ENCODE data around the gene MYG1. TPM values are rescaled to one million over a fixed set of nuclear protein-coding genes. Genes with fewer than 3 reads are reported as not detected.
A peak's percentile ranks its signal among the peaks of the same experiment; 100 is the strongest.

MYG1 gene
- total RNA-seq, 4 donors from 2014 or later, result 38.2 to 54.6 (median 46.3) TPM

GRCh38 chr12:53254816-53255545, 44.5 kb upstream of the MYG1 start:
- peaks cover 9% of the 10 kb centered on the region for H3K36me3 ChIP-seq
- no peaks in the 10 kb centered on the region for H3K27me3 ChIP-seq
- no peak overlapping the region for H3K4me3 ChIP-seq
- no peaks in the 10 kb centered on the region for H3K9me3 ChIP-seq
- no peak for TF ChIP-seq POLR2A (IDR thresholded peaks at IDR 0.05)
- no peak for TF ChIP-seq EP300 (IDR thresholded peaks at IDR 0.05)
- TF ChIP-seq CTCF (IDR thresholded peaks at IDR 0.05), result no peak
- no peak for TF ChIP-seq POLR2AphosphoS5 (IDR thresholded peaks at IDR 0.05)
- H3K4me1 ChIP-seq, result peaks cover 44% of the 10 kb centered on the region
- WGBS, result 71% methylated on average over 1 of the region's 1 CpG
- DNase-seq (ENCODE audit: low spot score in 2 of 2), result no peak
- H3K27ac ChIP-seq, result peak overlapping the region; percentile 42

GRCh38 chr12:53255996-53256395, 43.5 kb upstream of the MYG1 start:
- 69% methylated on average over 3 of the region's 3 CpGs for WGBS

GRCh38 chr12:53258541-53259539, 40.7 kb upstream of the MYG1 start:
- Histone ChIP-seq H3K27ac (no peak overlapping the region), H3K4me1 (peaks cover 17% of the 10 kb centered on the region), H3K9me3 (no peaks in the 10 kb centered on the region), H3K4me3 (no peak overlapping the region), H3K36me3 (peaks cover 4% of the 10 kb centered on the region), H3K27me3 (no peaks in the 10 kb centered on the region)
- DNase-seq (ENCODE audit: low spot score in 2 of 2), result no peak
- TF ChIP-seq EP300 (IDR thresholded peaks at IDR 0.05) (no peak), POLR2A (IDR thresholded peaks at IDR 0.05) (no peak), POLR2AphosphoS5 (IDR thresholded peaks at IDR 0.05) (no peak), CTCF (IDR thresholded peaks at IDR 0.05) (no peak)
- 79% methylated on average over 7 of the region's 7 CpGs for WGBS

More at GRCh38 chr12:53255996-53256395, 43.5 kb upstream of the MYG1 start:
- TF ChIP-seq POLR2A (IDR thresholded peaks at IDR 0.05) (no peak), EP300 (IDR thresholded peaks at IDR 0.05) (no peak), POLR2AphosphoS5 (IDR thresholded peaks at IDR 0.05) (no peak), CTCF (IDR thresholded peaks at IDR 0.05) (no peak)
- Histone ChIP-seq H3K4me1 (peaks cover 39% of the 10 kb centered on the region), H3K27me3 (no peaks in the 10 kb centered on the region), H3K9me3 (no peaks in the 10 kb centered on the region), H3K36me3 (peaks cover 9% of the 10 kb centered on the region), H3K27ac (no peak overlapping the region), H3K4me3 (no peak overlapping the region)
- DNase-seq (ENCODE audit: low spot score in 2 of 2), result no peak

- Histone ChIP-seq H3K27me3 (no peaks in the 10 kb centered on the region), H3K4me3 (no peak overlapping the region), H3K36me3 (no peaks in the 10 kb centered on the region), H3K27ac (no peak overlapping the region), H3K4me1 (peaks cover 7% of the 10 kb centered on the region), H3K9me3 (no peaks in the 10 kb centered on the region)
- no peak for DNase-seq (ENCODE audit: low spot score in 2 of 2)
- WGBS, result 87% methylated on average over 6 of the region's 6 CpGs
- TF ChIP-seq CTCF (IDR thresholded peaks at IDR 0.05) (no peak), EP300 (IDR thresholded peaks at IDR 0.05) (no peak), POLR2AphosphoS5 (IDR thresholded peaks at IDR 0.05) (no peak), POLR2A (IDR thresholded peaks at IDR 0.05) (no peak)
Observed at GRCh38 chr12:53259891-53260290, 39.6 kb upstream of the MYG1 start.

GRCh38 chr12:53265783-53266182, 33.7 kb upstream of the MYG1 start:
- no peak for DNase-seq (ENCODE audit: low spot score in 2 of 2)
- no peaks in the 10 kb centered on the region for H3K27me3 ChIP-seq
- no peak overlapping the region for H3K4me3 ChIP-seq
- no peak for TF ChIP-seq POLR2AphosphoS5 (IDR thresholded peaks at IDR 0.05)
- TF ChIP-seq CTCF (IDR thresholded peaks at IDR 0.05), result no peak
- TF ChIP-seq EP300 (IDR thresholded peaks at IDR 0.05), result no peak
- no peak for TF ChIP-seq POLR2A (IDR thresholded peaks at IDR 0.05)
- peaks cover 13% of the 10 kb centered on the region for H3K4me1 ChIP-seq
- no peaks in the 10 kb centered on the region for H3K36me3 ChIP-seq
- no peak overlapping the region for H3K27ac ChIP-seq
- 79% methylated on average over 2 of the region's 2 CpGs for WGBS
- no peaks in the 10 kb centered on the region for H3K9me3 ChIP-seq

Data from suprapubic skin (tissue), 4 donors.